ENCODE results near the gene TMED8.
"Not testable (repeated sequence)": the region's sequence is repeated elsewhere in the genome, so short reads cannot be mapped to it uniquely, and the experiment has no call there.

TMED8 gene

DNA sequence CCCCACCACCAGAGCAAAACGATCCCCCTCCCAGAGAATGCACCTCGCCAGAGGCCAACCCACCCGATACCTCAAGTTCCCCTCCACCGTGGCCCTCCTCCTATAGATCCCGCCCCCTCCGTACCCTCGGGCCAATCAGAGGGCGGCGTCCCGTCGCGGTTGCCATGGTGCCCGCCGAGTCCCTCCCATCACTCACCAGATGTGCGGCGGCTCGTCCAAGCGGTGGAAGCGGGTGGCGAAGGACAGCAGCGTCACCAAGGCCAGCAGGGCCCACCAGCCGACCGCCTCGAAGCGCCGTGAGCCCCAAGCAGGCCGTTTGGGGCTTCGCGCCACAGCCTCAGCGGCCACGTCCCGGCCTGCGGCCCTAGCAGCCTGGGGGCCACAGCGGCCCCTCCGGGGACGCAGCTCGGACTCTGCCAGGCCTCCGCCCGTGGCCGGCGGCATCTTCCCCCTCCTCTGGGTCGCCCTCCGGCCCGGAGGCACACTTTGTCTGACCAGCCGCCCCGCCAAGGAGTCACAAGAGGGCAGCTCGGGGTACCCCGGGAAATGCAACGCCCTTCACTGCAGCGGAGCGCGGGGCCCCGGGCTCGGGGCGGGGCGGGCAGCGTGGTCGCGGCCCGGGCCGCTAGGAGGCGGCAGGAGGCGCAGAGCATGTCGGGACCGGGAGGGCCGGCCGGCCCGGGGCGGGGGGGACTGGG is 56.5 kb downstream of the TMED8 start, which contains the start of gene POMT2:
POMT2 (minus strand) TSS at position 646 of the 698 bp plus-strand sequence; CDS start at position 444, 202 bp downstream.
- Histone ChIP-seq H3K4me3 (ENCODE audit: low read length) (peak within 1 kb of the TSS; percentile 89), H3K18ac (ENCODE audit: low read length) (peak within 1 kb of the TSS; percentile 43), H2AK5ac (ENCODE audit: low read length) (no peak within 1 kb of the TSS), H3K9ac (ENCODE audit: low read length) (peak within 1 kb of the TSS; percentile 95), H3K27ac (ENCODE audit: low read depth, low read length) (peak within 1 kb of the TSS; percentile 95), H4K8ac (ENCODE audit: low read depth, low read length) (no peak within 1 kb of the TSS), H3K56ac (ENCODE audit: low read length) (peak within 1 kb of the TSS; percentile 99), H3K23ac (ENCODE audit: low read length) (peak within 1 kb of the TSS; percentile 56), H3K79me1 (ENCODE audit: low read length) (peaks cover 6% of the 10 kb centered on the region), H3K36me3 (ENCODE audit: control insufficient read depth, insufficient read depth, low read length) (no peaks in the 10 kb centered on the region), H4K5ac (ENCODE audit: low read length) (no peak within 1 kb of the TSS), H2BK120ac (ENCODE audit: low read depth, low read length) (no peak within 1 kb of the TSS), H3K4me1 (ENCODE audit: control insufficient read depth, low read depth, low read length) (peaks cover 4% of the 10 kb centered on the region), H3K27me3 (ENCODE audit: insufficient read depth, low read length, poor library complexity) (no peaks in the 10 kb centered on the region), H2BK5ac (ENCODE audit: low read length) (peak within 1 kb of the TSS; percentile 98), H3K4me2 (ENCODE audit: low read length) (peak within 1 kb of the TSS; percentile 80), H2BK15ac (replicated peaks; ENCODE audit: low read depth) (no peak within 1 kb of the TSS), H3K79me2 (ENCODE audit: control insufficient read depth, insufficient read depth, low read length) (peaks cover 27% of the 10 kb centered on the region), H3K4ac (ENCODE audit: low read depth, low read length) (peak within 1 kb of the TSS; percentile 87)
- DNase-seq: peak; percentile 97
- WGBS (ENCODE audit: extremely low coverage, insufficient coverage, low lambda C conversion rate): no CpG with 5 or more reads among the region's 69 CpGs

GRCh38 chr14:77319422-77319821 is 57.5 kb downstream of the TMED8 start:
- Histone ChIP-seq H3K27ac (ENCODE audit: low read depth, low read length) (no peak overlapping the region), H3K9ac (ENCODE audit: low read length) (peak overlapping the region; percentile 32)
- no CpG with 5 or more reads among the region's 5 CpGs for WGBS (ENCODE audit: extremely low coverage, insufficient coverage, low lambda C conversion rate)

GRCh38 chr14:77318756-77319155 is 58.1 kb downstream of the TMED8 start:
- not testable (repeated sequence) for H3K56ac ChIP-seq (ENCODE audit: low read length); DNase-seq; H2BK120ac ChIP-seq (ENCODE audit: low read depth, low read length); H2AK5ac ChIP-seq (ENCODE audit: low read length); H3K4me3 ChIP-seq (ENCODE audit: low read length); H3K23ac ChIP-seq (ENCODE audit: low read length); H4K5ac ChIP-seq (ENCODE audit: low read length); H3K9ac ChIP-seq (ENCODE audit: low read length); H2BK5ac ChIP-seq (ENCODE audit: low read length); H4K8ac ChIP-seq (ENCODE audit: low read depth, low read length); H3K36me3 ChIP-seq (ENCODE audit: control insufficient read depth, insufficient read depth, low read length); H3K18ac ChIP-seq (ENCODE audit: low read length); H3K4ac ChIP-seq (ENCODE audit: low read depth, low read length); H3K27ac ChIP-seq (ENCODE audit: low read depth, low read length); H2BK15ac ChIP-seq (replicated peaks; ENCODE audit: low read depth); H3K27me3 ChIP-seq (ENCODE audit: insufficient read depth, low read length, poor library complexity); H3K4me2 ChIP-seq (ENCODE audit: low read length)
- Histone ChIP-seq H3K79me1 (ENCODE audit: low read length) (peaks cover 12% of the 10 kb centered on the region), H3K4me1 (ENCODE audit: control insufficient read depth, low read depth, low read length) (peaks cover 15% of the 10 kb centered on the region), H3K79me2 (ENCODE audit: control insufficient read depth, insufficient read depth, low read length) (peaks cover 28% of the 10 kb centered on the region)
- no CpG with 5 or more reads among the region's 11 CpGs for WGBS (ENCODE audit: extremely low coverage, insufficient coverage, low lambda C conversion rate)

More at GRCh38 chr14:77319422-77319821, 57.5 kb downstream of the TMED8 start:
- Histone ChIP-seq H3K79me2 (ENCODE audit: control insufficient read depth, insufficient read depth, low read length) (peaks cover 28% of the 10 kb centered on the region), H3K23ac (ENCODE audit: low read length) (no peak overlapping the region), H3K4me3 (ENCODE audit: low read length) (no peak overlapping the region), H3K4me2 (ENCODE audit: low read length) (no peak overlapping the region), H2BK15ac (replicated peaks; ENCODE audit: low read depth) (no peak overlapping the region), H4K5ac (ENCODE audit: low read length) (no peak overlapping the region), H3K4me1 (ENCODE audit: control insufficient read depth, low read depth, low read length) (peaks cover 9% of the 10 kb centered on the region), H3K27me3 (ENCODE audit: insufficient read depth, low read length, poor library complexity) (no peaks in the 10 kb centered on the region), H3K56ac (ENCODE audit: low read length) (peak overlapping the region; percentile 36), H2BK120ac (ENCODE audit: low read depth, low read length) (no peak overlapping the region), H3K36me3 (ENCODE audit: control insufficient read depth, insufficient read depth, low read length) (no peaks in the 10 kb centered on the region), H2BK5ac (ENCODE audit: low read length) (no peak overlapping the region), H4K8ac (ENCODE audit: low read depth, low read length) (no peak overlapping the region), H2AK5ac (ENCODE audit: low read length) (no peak overlapping the region), H3K4ac (ENCODE audit: low read depth, low read length) (no peak overlapping the region), H3K18ac (ENCODE audit: low read length) (no peak overlapping the region), H3K79me1 (ENCODE audit: low read length) (peaks cover 12% of the 10 kb centered on the region)
- no peak for DNase-seq

- no peak overlapping the region for H2BK120ac ChIP-seq (ENCODE audit: low read depth, low read length)
- no peak overlapping the region for H3K9ac ChIP-seq (ENCODE audit: low read length)
- no peak overlapping the region for H3K27ac ChIP-seq (ENCODE audit: low read depth, low read length)
- H3K27me3 ChIP-seq (ENCODE audit: insufficient read depth, low read length, poor library complexity): no peaks in the 10 kb centered on the region
- H2BK15ac ChIP-seq (replicated peaks; ENCODE audit: low read depth): no peak overlapping the region
- no peak overlapping the region for H4K8ac ChIP-seq (ENCODE audit: low read depth, low read length)
- H3K4ac ChIP-seq (ENCODE audit: low read depth, low read length): no peak overlapping the region
- peaks cover 28% of the 10 kb centered on the region for H3K79me2 ChIP-seq (ENCODE audit: control insufficient read depth, insufficient read depth, low read length)
- H3K23ac ChIP-seq (ENCODE audit: low read length): no peak overlapping the region
- H3K18ac ChIP-seq (ENCODE audit: low read length): no peak overlapping the region
- no peak overlapping the region for H3K4me3 ChIP-seq (ENCODE audit: low read length)
- H4K5ac ChIP-seq (ENCODE audit: low read length): no peak overlapping the region
- H3K4me2 ChIP-seq (ENCODE audit: low read length): no peak overlapping the region
- DNase-seq: no peak
- H2AK5ac ChIP-seq (ENCODE audit: low read length): no peak overlapping the region
- no peaks in the 10 kb centered on the region for H3K36me3 ChIP-seq (ENCODE audit: control insufficient read depth, insufficient read depth, low read length)
- no peak overlapping the region for H2BK5ac ChIP-seq (ENCODE audit: low read length)
- H3K4me1 ChIP-seq (ENCODE audit: control insufficient read depth, low read depth, low read length): peaks cover 15% of the 10 kb centered on the region
- no peak overlapping the region for H3K56ac ChIP-seq (ENCODE audit: low read length)
- H3K79me1 ChIP-seq (ENCODE audit: low read length): peaks cover 12% of the 10 kb centered on the region
- no CpG with 5 or more reads among the region's 5 CpGs for WGBS (ENCODE audit: extremely low coverage, insufficient coverage, low lambda C conversion rate)
Measured at GRCh38 chr14:77318006-77318553, 58.8 kb downstream of the TMED8 start.

DNA sequence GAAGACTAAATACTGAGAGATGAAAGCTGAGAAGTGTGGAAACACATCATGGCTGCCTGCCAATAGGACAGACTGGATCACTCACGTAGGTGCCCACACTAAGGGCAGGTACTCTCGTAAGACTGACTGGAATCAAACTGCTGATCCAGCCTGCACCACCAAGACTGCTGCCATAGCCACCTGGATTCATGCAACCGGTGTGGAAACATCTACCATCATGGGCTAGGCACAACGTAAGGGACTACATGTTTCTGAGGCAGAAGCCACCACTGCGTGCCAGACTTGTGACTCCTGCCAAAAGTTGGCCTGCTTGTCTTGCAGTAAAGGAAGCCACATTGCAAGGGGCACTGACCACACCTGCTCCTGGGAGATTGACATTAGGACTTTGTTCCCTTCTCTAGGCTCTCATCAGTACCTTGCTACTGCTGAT is 60.0 kb downstream of the TMED8 start:
- Histone ChIP-seq H4K8ac (ENCODE audit: low read depth, low read length) (no peak overlapping the region), H3K79me1 (ENCODE audit: low read length) (peaks cover 12% of the 10 kb centered on the region), H3K18ac (ENCODE audit: low read length) (no peak overlapping the region), H3K27me3 (ENCODE audit: insufficient read depth, low read length, poor library complexity) (no peaks in the 10 kb centered on the region), H2AK5ac (ENCODE audit: low read length) (no peak overlapping the region), H3K4me1 (ENCODE audit: control insufficient read depth, low read depth, low read length) (peaks cover 14% of the 10 kb centered on the region), H3K9ac (ENCODE audit: low read length) (no peak overlapping the region), H2BK120ac (ENCODE audit: low read depth, low read length) (no peak overlapping the region), H3K79me2 (ENCODE audit: control insufficient read depth, insufficient read depth, low read length) (peaks cover 28% of the 10 kb centered on the region), H4K5ac (ENCODE audit: low read length) (no peak overlapping the region), H3K4ac (ENCODE audit: low read depth, low read length) (no peak overlapping the region), H3K23ac (ENCODE audit: low read length) (no peak overlapping the region), H3K4me2 (ENCODE audit: low read length) (no peak overlapping the region), H3K36me3 (ENCODE audit: control insufficient read depth, insufficient read depth, low read length) (no peaks in the 10 kb centered on the region), H3K56ac (ENCODE audit: low read length) (peak overlapping the region; percentile 5), H3K4me3 (ENCODE audit: low read length) (no peak overlapping the region), H3K27ac (ENCODE audit: low read depth, low read length) (no peak overlapping the region), H2BK5ac (ENCODE audit: low read length) (no peak overlapping the region), H2BK15ac (replicated peaks; ENCODE audit: low read depth) (no peak overlapping the region)
- WGBS (ENCODE audit: extremely low coverage, insufficient coverage, low lambda C conversion rate): no CpG with 5 or more reads among the region's 5 CpGs
- DNase-seq: no peak
